K562 (cell line): ENCODE measurements around the gene SPOCD1. TPM values are rescaled to one million over a fixed set of nuclear protein-coding genes. Genes with fewer than 3 reads are reported as not detected.

Source experiments
- ATF7 ChIP-seq: fragments of 450-650 bp; IDR thresholded peaks from 2 replicates; pipeline ENCODE4 v1.7.1; 2014; ENCODE audit warnings: mild to moderate bottlenecking, moderate library complexity
- CREB1 ChIP-seq, 2 experiments: sonication (generic) in 1 of 2; formaldehyde crosslinking in 1 of 2; IDR thresholded peaks; 2 replicates each; pipeline versions ENCODE4 v1.6.1 to v1.8.0; 2012 to 2022; ENCODE audit warnings: inconsistent platforms in 1 of 2, mild to moderate bottlenecking in 1 of 2, missing genetic modification reagents in 1 of 2, moderate library complexity in 1 of 2
- DDX20 ChIP-seq: fragments of 450-650 bp; IDR thresholded peaks from 2 replicates; pipeline ENCODE4 v1.6.1; 2016; ENCODE audit warnings: missing genetic modification characterization, low read depth, mild to moderate bottlenecking, missing compliant biosample characterization, moderate library complexity
- E2F6 ChIP-seq, 2 experiments: IDR thresholded peaks; 2 replicates each; pipeline ENCODE4 v1.6.1; 2011; ENCODE audit warnings: borderline replicate concordance in 1 of 2, control low read depth in 1 of 2, low read depth in 1 of 2, low read length in 1 of 2, mild to moderate bottlenecking in 1 of 2, mixed read lengths in 1 of 2, moderate library complexity in 1 of 2; ENCODE audit not compliant: insufficient read depth in 1 of 2, insufficient read length in 1 of 2, poor library complexity in 1 of 2, severe bottlenecking in 1 of 2; ENCODE audit errors: extremely low read depth in 1 of 2
- HNRNPK ChIP-seq: fragments of 200-400 bp; formaldehyde crosslinking; IDR thresholded peaks from one replicate; pipeline ENCODE4 v1.6.1; 2018; ENCODE audit warnings: mild to moderate bottlenecking, low read depth, low read length; ENCODE audit not compliant: poor library complexity, severe bottlenecking
- KAT8 ChIP-seq: fragments of 450-650 bp; IDR thresholded peaks from 2 replicates; pipeline ENCODE4 v1.6.1; 2016; ENCODE audit warnings: low read depth, mild to moderate bottlenecking
- LEF1 ChIP-seq: fragments of 450-650 bp; IDR thresholded peaks from 2 replicates; pipeline ENCODE4 v1.6.1; 2016; ENCODE audit warnings: mild to moderate bottlenecking
- MNT ChIP-seq, 2 experiments: fragments of 450-650 bp; conservative IDR thresholded peaks; 2 replicates each; pipeline ENCODE4 v1.6.1; 2017; ENCODE audit warnings: mild to moderate bottlenecking in 2 of 2, moderate library complexity in 2 of 2
- NFIC ChIP-seq: fragments of 450-650 bp; IDR thresholded peaks from 2 replicates; pipeline ENCODE4 v1.6.1; 2017; ENCODE audit warnings: mild to moderate bottlenecking, inconsistent platforms
- NR2C1 ChIP-seq, 2 experiments: fragments of 450-650 bp; IDR thresholded peaks; 2 replicates each; pipeline ENCODE4 v1.6.1; 2017; ENCODE audit warnings: mild to moderate bottlenecking in 2 of 2, antibody characterized with exemption in 1 of 2, inconsistent platforms in 1 of 2, missing compliant biosample characterization in 1 of 2, missing genetic modification characterization in 1 of 2
- POLR2B ChIP-seq: fragments of 450-650 bp; IDR thresholded peaks from 2 replicates; pipeline ENCODE4 v1.6.1; 2018; ENCODE audit warnings: low read depth; ENCODE audit not compliant: partially characterized antibody
- SNRNP70 ChIP-seq: fragments of 200-400 bp; formaldehyde crosslinking; optimal IDR thresholded peaks from 2 replicates; pipeline ENCODE3; 2017; ENCODE audit warnings: low read depth, low read length
- SREBF1 ChIP-seq: fragments of 150-350 bp; IDR thresholded peaks from 2 replicates; pipeline ENCODE4 v1.6.1; 2014; ENCODE audit warnings: antibody characterized with exemption, low read depth, low read length, borderline replicate concordance
- TBP ChIP-seq: optimal IDR thresholded peaks from 2 replicates; pipeline ENCODE3; 2011; ENCODE audit warnings: low read depth, low read length, improper control_type of control experiment
- TEAD1 ChIP-seq, 2 experiments: fragments of 450-650 bp in 1 of 2; sonication (generic) in 1 of 2; formaldehyde crosslinking; IDR thresholded peaks; 2 replicates each; pipeline versions ENCODE4 v1.4.0 to v1.8.0; 2020 to 2022; ENCODE audit warnings: mild to moderate bottlenecking in 2 of 2, missing genetic modification reagents in 1 of 2
- WHSC1 ChIP-seq: IDR thresholded peaks from one replicate; pipeline ENCODE4 v1.6.1; 2012; ENCODE audit warnings: low read length, control low read depth, inconsistent platforms
- polyA plus RNA-seq, 8 experiments: library from polyadenylated mRNA; depleted of rRNA in 4 of 8; stranded (reverse) in 5 of 8; unstranded in 3 of 8; fragments of >200 nt; fragmentation: Nextera tagmentation in 2 of 8; fragmentation: Illumina TruSeq in 1 of 8; extraction: Ambion mirVana in 2 of 8; extraction: Trizol in 1 of 8; gene quantifications; 2 replicates each; pipeline versions ENCODE4 v1.2.1 to v1.2.3, GENCODE V29; 2011 to 2014; ENCODE audit warnings: inconsistent platforms in 1 of 8, missing spikeins in 1 of 8
- total RNA-seq, 7 experiments: library from RNA; depleted of rRNA in 6 of 7; stranded (reverse); fragments of >200 nt in 6 of 7; fragmentation: Illumina TruSeq in 2 of 7; extraction: Trizol in 2 of 7; gene quantifications; 2 replicates each; pipeline versions ENCODE4 v1.2.1 to v1.2.3, GENCODE V29; 2011 to 2021; ENCODE audit warnings: low replicate concordance in 1 of 7
- TF ChIP-seq, protein P1 (sequence below): fragments of 450-650 bp; IDR thresholded peaks from 2 replicates; pipeline ENCODE4 v1.6.1; 2016; ENCODE audit warnings: borderline replicate concordance
- TF ChIP-seq, protein P2 (sequence below), 3 experiments: fragments of 200-800 bp in 1 of 3; fragments of 250-450 bp in 1 of 3; fragments of 450-650 bp in 1 of 3; sonication (Bioruptor Pico) in 1 of 3; sonication (Bioruptor generic) in 1 of 3; formaldehyde crosslinking in 1 of 3; IDR thresholded peaks; 2 replicates each; pipeline versions ENCODE4 v1.6.1 to v1.8.0; 2016 to 2022; ENCODE audit warnings: mild to moderate bottlenecking in 2 of 3, missing genetic modification characterization in 2 of 3, missing compliant biosample characterization in 1 of 3, moderate library complexity in 1 of 3

Gene SPOCD1
- total and polyA plus RNA-seq, 9 of the 15 experiments (the other 6 are each of a cell fraction or from before 2014, with no cell fraction given): 0.03 to 0.71 (median 0.26) TPM; not detected in 1

GRCh38 chr1:31788138-31788824 is 27.5 kb downstream of the SPOCD1 start (continued):
- TF ChIP-seq MNT (conservative IDR thresholded peaks at IDR 0.05) (peak; percentile 88 to 94), NR2C1 (IDR thresholded peaks at IDR 0.05) (no peak), NR2C1 (tag; IDR thresholded peaks at IDR 0.05) (no peak), E2F6 (IDR thresholded peaks at IDR 0.05; ENCODE audit: borderline replicate concordance in 1 of 2, extremely low read depth in 1 of 2, insufficient read depth in 1 of 2, insufficient read length in 1 of 2, low read depth in 1 of 2, low read length in 1 of 2, poor library complexity in 1 of 2, severe bottlenecking in 1 of 2) (peak in 1 of 2 experiments; percentile 19), NFIC (peak; percentile 47), SNRNP70 (no peak), SREBF1 (peak; percentile 81; the same call in 1 of the 2 replicates), LEF1 (peak; percentile 57; the same call in 1 of the 2 replicates), CREB1 (IDR thresholded peaks at IDR 0.05) (no peak; the same call in 1 of the 2 replicates), CREB1 (CRISPR knock-in tag; IDR thresholded peaks at IDR 0.05) (peak; percentile 10; the same call in 1 of the 2 replicates), WHSC1 (no peak), HNRNPK (no peak), ATF7 (peak; percentile 81), TBP (peak; percentile 48), KAT8 (no peak), TEAD1 (CRISPR knock-in tag; IDR thresholded peaks at IDR 0.05) (no peak), DDX20 (tag) (no peak), POLR2B (peak; percentile 81)
- TF ChIP-seq, protein P1, sequence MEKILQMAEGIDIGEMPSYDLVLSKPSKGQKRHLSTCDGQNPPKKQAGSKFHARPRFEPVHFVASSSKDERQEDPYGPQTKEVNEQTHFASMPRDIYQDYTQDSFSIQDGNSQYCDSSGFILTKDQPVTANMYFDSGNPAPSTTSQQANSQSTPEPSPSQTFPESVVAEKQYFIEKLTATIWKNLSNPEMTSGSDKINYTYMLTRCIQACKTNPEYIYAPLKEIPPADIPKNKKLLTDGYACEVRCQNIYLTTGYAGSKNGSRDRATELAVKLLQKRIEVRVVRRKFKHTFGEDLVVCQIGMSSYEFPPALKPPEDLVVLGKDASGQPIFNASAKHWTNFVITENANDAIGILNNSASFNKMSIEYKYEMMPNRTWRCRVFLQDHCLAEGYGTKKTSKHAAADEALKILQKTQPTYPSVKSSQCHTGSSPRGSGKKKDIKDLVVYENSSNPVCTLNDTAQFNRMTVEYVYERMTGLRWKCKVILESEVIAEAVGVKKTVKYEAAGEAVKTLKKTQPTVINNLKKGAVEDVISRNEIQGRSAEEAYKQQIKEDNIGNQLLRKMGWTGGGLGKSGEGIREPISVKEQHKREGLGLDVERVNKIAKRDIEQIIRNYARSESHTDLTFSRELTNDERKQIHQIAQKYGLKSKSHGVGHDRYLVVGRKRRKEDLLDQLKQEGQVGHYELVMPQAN: peak; percentile 90
- TF ChIP-seq, protein P2, sequence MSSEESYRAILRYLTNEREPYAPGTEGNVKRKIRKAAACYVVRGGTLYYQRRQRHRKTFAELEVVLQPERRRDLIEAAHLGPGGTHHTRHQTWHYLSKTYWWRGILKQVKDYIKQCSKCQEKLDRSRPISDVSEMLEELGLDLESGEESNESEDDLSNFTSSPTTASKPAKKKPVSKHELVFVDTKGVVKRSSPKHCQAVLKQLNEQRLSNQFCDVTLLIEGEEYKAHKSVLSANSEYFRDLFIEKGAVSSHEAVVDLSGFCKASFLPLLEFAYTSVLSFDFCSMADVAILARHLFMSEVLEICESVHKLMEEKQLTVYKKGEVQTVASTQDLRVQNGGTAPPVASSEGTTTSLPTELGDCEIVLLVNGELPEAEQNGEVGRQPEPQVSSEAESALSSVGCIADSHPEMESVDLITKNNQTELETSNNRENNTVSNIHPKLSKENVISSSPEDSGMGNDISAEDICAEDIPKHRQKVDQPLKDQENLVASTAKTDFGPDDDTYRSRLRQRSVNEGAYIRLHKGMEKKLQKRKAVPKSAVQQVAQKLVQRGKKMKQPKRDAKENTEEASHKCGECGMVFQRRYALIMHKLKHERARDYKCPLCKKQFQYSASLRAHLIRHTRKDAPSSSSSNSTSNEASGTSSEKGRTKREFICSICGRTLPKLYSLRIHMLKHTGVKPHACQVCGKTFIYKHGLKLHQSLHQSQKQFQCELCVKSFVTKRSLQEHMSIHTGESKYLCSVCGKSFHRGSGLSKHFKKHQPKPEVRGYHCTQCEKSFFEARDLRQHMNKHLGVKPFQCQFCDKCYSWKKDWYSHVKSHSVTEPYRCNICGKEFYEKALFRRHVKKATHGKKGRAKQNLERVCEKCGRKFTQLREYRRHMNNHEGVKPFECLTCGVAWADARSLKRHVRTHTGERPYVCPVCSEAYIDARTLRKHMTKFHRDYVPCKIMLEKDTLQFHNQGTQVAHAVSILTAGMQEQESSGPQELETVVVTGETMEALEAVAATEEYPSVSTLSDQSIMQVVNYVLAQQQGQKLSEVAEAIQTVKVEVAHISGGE (CRISPR knock-in tag; IDR thresholded peaks at IDR 0.05): peak in 1 of 3 experiments; percentile 92; a peak in 2 of 6 replicates
